Hepatocyte (in vitro differentiated cells): ENCODE measurements around the gene L3HYPDH. TPM values are rescaled to one million over a fixed set of nuclear protein-coding genes. Genes with fewer than 3 reads are reported as not detected.

Experiments
- DNase-seq: peaks from one replicate; pipeline ENCODE4 v3.0.0-alpha.2; 2016; ENCODE audit warnings: low spot score
- H2AFZ ChIP-seq: fragments of 200-600 bp; sonication (generic); 2 replicates; pipeline ENCODE4 v1.6.0; 2016; ENCODE audit warnings: antibody characterized with exemption, mild to moderate bottlenecking
- H3K27ac ChIP-seq: fragments of 200-600 bp; sonication (generic); 2 replicates; pipeline ENCODE4 v1.5.1; 2016; ENCODE audit warnings: mild to moderate bottlenecking
- H3K27me3 ChIP-seq: fragments of 200-600 bp; sonication (generic); 2 replicates; pipeline ENCODE4 v1.6.1; 2016
- H3K36me3 ChIP-seq: fragments of 200-600 bp; sonication (generic); replicated peaks from 2 replicates; pipeline ENCODE4 v1.5.1; 2016; ENCODE audit warnings: low read depth; ENCODE audit not compliant: insufficient read depth
- H3K4me1 ChIP-seq: fragments of 200-600 bp; sonication (generic); 2 replicates; pipeline ENCODE4 v1.5.1; 2016; ENCODE audit warnings: mild to moderate bottlenecking, moderate library complexity; ENCODE audit not compliant: insufficient read depth
- H3K4me2 ChIP-seq: fragments of 200-600 bp; sonication (generic); 2 replicates; pipeline ENCODE4 v1.6.0; 2016
- H3K4me3 ChIP-seq: fragments of 200-600 bp; sonication (generic); 2 replicates; pipeline ENCODE4 v1.5.1; 2016; ENCODE audit warnings: mild to moderate bottlenecking
- H3K79me2 ChIP-seq: fragments of 200-600 bp; sonication (generic); 2 replicates; pipeline ENCODE4 v1.6.0; 2017; ENCODE audit warnings: mild to moderate bottlenecking
- H3K9me2 ChIP-seq: fragments of 200-600 bp; sonication (generic); replicated peaks from 2 replicates; pipeline ENCODE4 v1.6.0; 2017; ENCODE audit warnings: mild to moderate bottlenecking; ENCODE audit not compliant: insufficient read depth
- H3K9me3 ChIP-seq: fragments of 200-600 bp; sonication (generic); 2 replicates; pipeline ENCODE4 v1.5.1; 2016; ENCODE audit warnings: low read depth, mild to moderate bottlenecking
- H4K20me1 ChIP-seq: fragments of 200-600 bp; sonication (generic); 2 replicates; pipeline ENCODE4 v1.6.0; 2016; ENCODE audit warnings: mild to moderate bottlenecking; ENCODE audit not compliant: insufficient read depth, poor library complexity, severe bottlenecking
- EZH2 ChIP-seq: fragments of 200-600 bp; sonication (generic); IDR thresholded peaks from 2 replicates; pipeline ENCODE4 v1.6.1; 2016; ENCODE audit warnings: antibody characterized with exemption, mild to moderate bottlenecking, borderline replicate concordance
- EZH2phosphoT487 ChIP-seq: fragments of 200-600 bp; sonication (generic); IDR thresholded peaks from one replicate; pipeline ENCODE4 v1.6.1; 2018; ENCODE audit warnings: antibody characterized with exemption, mild to moderate bottlenecking, low read depth, moderate library complexity; ENCODE audit not compliant: unreplicated experiment, severe bottlenecking
- WGBS: methylation state at CpG from one replicate; pipeline ENCODE4 v1.1.6; 2016; ENCODE audit warnings: low lambda C conversion rate; ENCODE audit errors: missing lambda C conversion rate; 5-methylcytosine and 5-hydroxymethylcytosine counted together
- polyA plus RNA-seq: library from polyadenylated mRNA; unstranded; fragments of >200 nt; fragmentation: Nextera tagmentation; extraction: Ambion mirVana; gene quantifications from 2 replicates; pipeline ENCODE4 v1.2.1, GENCODE V29; 2016
- total RNA-seq: library from RNA; depleted of rRNA; stranded (reverse); fragments of >200 nt; gene quantifications from 2 replicates; pipeline ENCODE4 v1.2.3, GENCODE V29; 2014
- TF ChIP-seq, protein P1 (sequence below): fragments of 200-600 bp; sonication (generic); IDR thresholded peaks from 2 replicates; pipeline ENCODE4 v1.5.1; 2016; ENCODE audit warnings: antibody characterized with exemption, mild to moderate bottlenecking; ENCODE audit not compliant: poor library complexity

L3HYPDH gene
- total and polyA plus RNA-seq, 2 experiments from 2014 or later, result 20.3 to 36.2 TPM

- H3K36me3 ChIP-seq, result no peaks in the 10 kb centered on the region
- H3K27me3 ChIP-seq, result no peaks in the 10 kb centered on the region
- peaks cover 9% of the 10 kb centered on the region for H3K4me1 ChIP-seq
- TF ChIP-seq EZH2phosphoT487 (no peak), EZH2 (no peak)
- TF ChIP-seq, protein P1, sequence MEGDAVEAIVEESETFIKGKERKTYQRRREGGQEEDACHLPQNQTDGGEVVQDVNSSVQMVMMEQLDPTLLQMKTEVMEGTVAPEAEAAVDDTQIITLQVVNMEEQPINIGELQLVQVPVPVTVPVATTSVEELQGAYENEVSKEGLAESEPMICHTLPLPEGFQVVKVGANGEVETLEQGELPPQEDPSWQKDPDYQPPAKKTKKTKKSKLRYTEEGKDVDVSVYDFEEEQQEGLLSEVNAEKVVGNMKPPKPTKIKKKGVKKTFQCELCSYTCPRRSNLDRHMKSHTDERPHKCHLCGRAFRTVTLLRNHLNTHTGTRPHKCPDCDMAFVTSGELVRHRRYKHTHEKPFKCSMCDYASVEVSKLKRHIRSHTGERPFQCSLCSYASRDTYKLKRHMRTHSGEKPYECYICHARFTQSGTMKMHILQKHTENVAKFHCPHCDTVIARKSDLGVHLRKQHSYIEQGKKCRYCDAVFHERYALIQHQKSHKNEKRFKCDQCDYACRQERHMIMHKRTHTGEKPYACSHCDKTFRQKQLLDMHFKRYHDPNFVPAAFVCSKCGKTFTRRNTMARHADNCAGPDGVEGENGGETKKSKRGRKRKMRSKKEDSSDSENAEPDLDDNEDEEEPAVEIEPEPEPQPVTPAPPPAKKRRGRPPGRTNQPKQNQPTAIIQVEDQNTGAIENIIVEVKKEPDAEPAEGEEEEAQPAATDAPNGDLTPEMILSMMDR, result no peak
- no peaks in the 10 kb centered on the region for H3K9me3 ChIP-seq
- H3K4me3 ChIP-seq, result peak overlapping the region; percentile 60
- WGBS, result 50% methylated on average over 60 of the region's 60 CpGs
- H3K79me2 ChIP-seq, result no peaks in the 10 kb centered on the region
- no peak for DNase-seq
- peak overlapping the region; percentile 99 for H3K4me2 ChIP-seq
- no peak overlapping the region for H3K27ac ChIP-seq
- H4K20me1 ChIP-seq, result no peaks in the 10 kb centered on the region
- no peaks in the 10 kb centered on the region for H3K9me2 ChIP-seq
- H2AFZ ChIP-seq, result peak overlapping the region; percentile 86
These were observed 20.3 kb downstream of the L3HYPDH start for GRCh38 chr14:59463787-59464485.

DNA sequence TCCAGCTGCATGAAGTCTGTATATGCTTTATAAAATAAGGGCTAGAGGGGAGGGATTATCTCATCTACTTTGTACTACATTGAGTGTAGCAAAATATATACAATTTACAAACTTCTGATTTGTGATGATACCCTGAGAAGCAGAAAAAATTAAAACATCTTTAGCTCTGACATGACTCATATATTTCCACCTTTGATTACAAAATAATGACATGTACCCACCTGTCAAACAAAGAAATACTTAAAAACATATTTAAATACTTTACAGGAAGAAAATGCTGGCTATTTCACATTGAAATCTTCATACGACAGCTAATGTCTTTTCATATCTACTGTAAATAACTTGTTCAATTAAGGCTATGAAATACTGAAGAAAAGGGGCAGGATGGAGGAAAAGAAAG lies 22.3 kb downstream of the L3HYPDH start:
- Histone ChIP-seq H4K20me1 (no peaks in the 10 kb centered on the region), H3K4me1 (peaks cover 9% of the 10 kb centered on the region), H2AFZ (no peak overlapping the region), H3K79me2 (no peaks in the 10 kb centered on the region), H3K27ac (no peak overlapping the region), H3K27me3 (no peaks in the 10 kb centered on the region), H3K9me3 (no peaks in the 10 kb centered on the region), H3K4me3 (no peak overlapping the region), H3K4me2 (no peak overlapping the region), H3K36me3 (no peaks in the 10 kb centered on the region), H3K9me2 (no peaks in the 10 kb centered on the region)
- 100% methylated on average over 1 of the region's 1 CpG for WGBS
- TF ChIP-seq EZH2phosphoT487 (no peak), EZH2 (no peak)
- TF ChIP-seq, protein P1, result no peak
- DNase-seq, result no peak

DNA sequence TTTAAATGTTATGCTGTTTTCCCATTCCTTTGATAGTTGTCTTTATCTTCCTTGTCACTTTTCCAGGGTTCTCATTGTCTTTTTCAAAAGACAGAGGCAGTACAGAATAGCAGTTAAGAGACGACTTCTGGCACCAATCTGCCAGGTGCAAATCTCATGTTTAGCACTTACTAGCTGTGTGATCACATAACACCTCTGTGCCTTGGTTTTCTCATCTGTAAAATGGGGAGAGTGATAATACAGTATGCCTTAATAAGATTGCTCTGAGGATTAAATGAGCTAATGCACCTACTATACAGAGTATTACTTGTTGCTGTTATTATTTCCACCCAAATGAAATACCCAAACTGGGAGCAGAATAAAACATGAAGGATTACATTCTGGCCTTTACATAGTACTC lies 23.8 kb downstream of the L3HYPDH start:
- Histone ChIP-seq H3K9me2 (no peaks in the 10 kb centered on the region), H3K27ac (no peak overlapping the region), H3K4me3 (no peak overlapping the region), H4K20me1 (no peaks in the 10 kb centered on the region), H3K4me2 (no peak overlapping the region), H2AFZ (no peak overlapping the region), H3K4me1 (peaks cover 9% of the 10 kb centered on the region), H3K27me3 (no peaks in the 10 kb centered on the region), H3K9me3 (no peaks in the 10 kb centered on the region), H3K79me2 (no peaks in the 10 kb centered on the region), H3K36me3 (no peaks in the 10 kb centered on the region)
- DNase-seq, result no peak
- no peak for TF ChIP-seq EZH2
- no peak for TF ChIP-seq EZH2phosphoT487
- TF ChIP-seq, protein P1, result no peak
- 93% methylated on average over 1 of the region's 1 CpG for WGBS

DNA sequence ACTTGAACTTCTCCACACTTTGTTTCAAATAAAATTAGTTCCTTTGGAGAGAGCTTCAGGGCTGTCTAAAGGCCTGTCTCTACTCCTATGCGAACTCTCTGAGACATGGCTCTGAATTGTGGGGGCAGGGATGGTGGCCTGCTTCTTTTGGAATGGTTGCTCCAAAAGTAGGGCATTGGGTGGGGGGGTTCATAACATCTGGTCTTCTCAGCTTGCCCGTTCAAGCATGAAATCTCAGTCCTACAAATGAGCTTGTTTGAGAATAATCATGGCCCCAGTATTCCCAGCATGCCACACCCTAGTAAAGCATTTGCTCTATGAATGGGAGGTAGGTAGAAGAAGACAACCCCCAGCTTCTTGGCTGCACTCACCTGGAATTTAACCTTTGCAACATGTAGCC lies 25.7 kb downstream of the L3HYPDH start:
- H3K9me3 ChIP-seq, result no peaks in the 10 kb centered on the region
- H3K79me2 ChIP-seq, result no peaks in the 10 kb centered on the region
- H3K9me2 ChIP-seq, result no peaks in the 10 kb centered on the region
- no peaks in the 10 kb centered on the region for H3K36me3 ChIP-seq
- no peak overlapping the region for H2AFZ ChIP-seq
- WGBS, result 83% methylated on average over 2 of the region's 2 CpGs
- DNase-seq, result no peak
- no peak overlapping the region for H3K27ac ChIP-seq
- H3K4me3 ChIP-seq, result no peak overlapping the region
- H3K27me3 ChIP-seq, result no peaks in the 10 kb centered on the region
- TF ChIP-seq EZH2 (no peak), EZH2phosphoT487 (no peak)
- TF ChIP-seq, protein P1, result no peak
- H3K4me1 ChIP-seq, result no peaks in the 10 kb centered on the region
- H3K4me2 ChIP-seq, result no peak overlapping the region
- H4K20me1 ChIP-seq, result no peaks in the 10 kb centered on the region
